Epithelial cell of proximal tubule (primary cell): ENCODE results near the gene APOA4. TPM values are rescaled to one million over a fixed set of nuclear protein-coding genes. Genes with fewer than 3 reads are reported as not detected.
"Not testable (repeated sequence)": the region's sequence is repeated elsewhere in the genome, so short reads cannot be mapped to it uniquely, and the experiment has no call there.

ENCODE experiments used
- DNase-seq: peaks from one replicate; pipeline ENCODE4 v3.0.0-alpha.2; 2011; ENCODE audit warnings: low read depth
- H3K4me3 ChIP-seq: 2 replicates; pipeline ENCODE4 v1.5.1; 2011; ENCODE audit warnings: low read depth, mild to moderate bottlenecking, low read length
- CTCF ChIP-seq: conservative IDR thresholded peaks from 2 replicates; pipeline ENCODE4 v1.5.1; 2012; ENCODE audit warnings: low read depth, mild to moderate bottlenecking, low read length
- total RNA-seq: library from RNA; depleted of rRNA; stranded (reverse); fragments of >200 nt; gene quantifications from 2 replicates; pipeline ENCODE4 v1.2.3, GENCODE V29; 2015

Gene APOA4
- total RNA-seq, 1 donor from 2014 or later: not detected

DNA sequence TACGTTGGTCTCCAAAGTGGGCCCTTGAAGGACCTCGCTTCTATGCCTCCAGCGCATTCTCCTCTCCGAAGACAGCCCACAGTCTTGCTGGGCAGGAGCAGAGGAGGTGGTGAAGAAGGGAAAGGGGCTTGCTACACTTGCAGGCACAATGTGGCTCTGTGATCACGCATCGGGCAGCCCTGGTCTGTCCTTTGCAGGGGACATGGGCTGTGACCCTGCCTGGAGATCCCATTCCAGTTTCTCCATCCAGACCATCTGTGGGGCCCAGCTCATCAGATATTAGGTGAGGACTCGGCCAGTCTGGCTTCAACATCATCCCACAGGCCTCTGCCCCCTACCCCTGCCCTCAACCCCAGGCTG, 13.5 kb upstream of the APOA4 start:
- no peak for DNase-seq
- no peak overlapping the region for H3K4me3 ChIP-seq
- no peak for TF ChIP-seq CTCF

DNA sequence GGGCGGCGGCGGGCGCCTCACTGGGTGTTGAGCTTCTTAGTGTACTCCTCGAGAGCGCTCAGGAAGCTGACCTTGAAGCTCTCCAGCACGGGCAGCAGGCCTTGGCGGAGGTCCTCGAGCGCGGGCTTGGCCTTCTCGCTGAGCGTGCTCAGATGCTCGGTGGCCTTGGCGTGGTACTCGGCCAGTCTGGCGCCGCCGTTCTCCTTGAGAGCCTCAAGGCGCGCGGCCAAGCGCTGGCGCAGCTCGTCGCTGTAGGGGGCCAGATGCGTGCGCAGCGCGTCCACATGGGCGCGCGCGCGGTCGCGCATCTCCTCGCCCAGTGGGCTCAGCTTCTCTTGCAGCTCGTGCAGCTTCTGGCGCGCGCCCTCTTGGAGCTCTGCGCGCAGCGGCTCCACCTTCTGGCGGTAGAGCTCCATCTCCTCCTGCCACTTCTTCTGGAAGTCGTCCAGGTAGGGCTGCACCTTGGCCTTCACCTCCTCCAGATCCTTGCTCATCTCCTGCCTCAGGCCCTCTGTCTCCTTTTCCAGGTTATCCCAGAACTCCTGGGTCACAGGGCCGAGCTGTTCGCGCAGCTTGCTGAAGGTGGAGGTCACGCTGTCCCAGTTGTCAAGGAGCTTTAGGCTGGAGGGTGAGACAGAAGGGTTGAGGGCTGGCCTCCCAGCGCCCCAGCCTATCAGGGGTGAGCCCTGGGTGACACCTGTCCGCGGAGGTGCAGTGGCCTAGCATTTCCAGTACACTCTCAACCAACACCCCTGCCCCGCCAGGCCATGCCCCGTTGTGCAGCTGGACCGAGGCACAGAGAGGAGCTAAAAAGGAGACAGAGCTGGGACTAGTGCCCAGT, 12.9 kb upstream of the APOA4 start:
- peak overlapping the region; percentile 33 for H3K4me3 ChIP-seq
- TF ChIP-seq CTCF: peak; percentile 68
- DNase-seq: peak; percentile 30

DNA sequence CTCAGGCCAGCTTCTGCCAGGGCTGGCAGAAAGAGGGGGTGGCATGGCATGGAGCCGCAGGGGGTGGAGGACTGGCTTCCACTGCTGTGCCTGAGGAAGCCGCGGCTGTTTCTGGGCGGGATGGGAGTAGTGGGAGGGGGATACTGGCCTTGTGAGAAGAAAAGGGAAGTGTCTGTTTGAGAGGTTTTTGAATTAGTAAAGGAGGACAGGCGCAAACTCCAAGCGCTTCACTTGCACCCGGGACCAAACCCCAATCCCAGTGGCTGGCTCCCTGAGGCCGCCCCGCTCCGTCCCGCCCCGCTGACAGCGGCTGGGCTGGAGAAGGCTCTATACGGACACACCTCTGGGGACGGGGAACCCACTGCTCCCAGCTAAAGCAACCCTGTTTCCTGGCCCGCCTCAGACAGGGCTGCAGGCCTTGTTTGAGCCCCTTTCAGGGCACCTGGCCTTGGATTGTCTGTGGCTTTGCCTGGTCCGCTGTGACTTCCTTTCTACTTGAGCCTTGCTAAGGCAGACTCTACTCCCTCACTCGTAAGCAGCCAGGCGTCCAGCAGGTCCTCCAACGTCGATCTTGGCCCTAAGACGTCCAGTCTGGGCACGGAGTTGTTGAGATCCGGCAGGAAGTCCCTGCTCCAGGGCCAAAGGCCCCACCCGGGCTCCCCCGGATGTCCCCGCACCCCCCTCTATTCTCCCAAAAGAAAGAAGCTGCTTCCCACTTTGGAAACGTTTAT, 12.1 kb upstream of the APOA4 start:
- H3K4me3 ChIP-seq: peak overlapping the region; percentile 33
- DNase-seq: no peak
- no peak for TF ChIP-seq CTCF

GRCh38 chr11:116834535-116835041, 11.5 kb upstream of the APOA4 start:
- DNase-seq, H3K4me3 ChIP-seq: not testable (repeated sequence)

- TF ChIP-seq CTCF: no peak
- no peak for DNase-seq
- H3K4me3 ChIP-seq: no peak overlapping the region
These were observed 10.9 kb upstream of the APOA4 start for GRCh38 chr11:116833816-116834534.

DNA sequence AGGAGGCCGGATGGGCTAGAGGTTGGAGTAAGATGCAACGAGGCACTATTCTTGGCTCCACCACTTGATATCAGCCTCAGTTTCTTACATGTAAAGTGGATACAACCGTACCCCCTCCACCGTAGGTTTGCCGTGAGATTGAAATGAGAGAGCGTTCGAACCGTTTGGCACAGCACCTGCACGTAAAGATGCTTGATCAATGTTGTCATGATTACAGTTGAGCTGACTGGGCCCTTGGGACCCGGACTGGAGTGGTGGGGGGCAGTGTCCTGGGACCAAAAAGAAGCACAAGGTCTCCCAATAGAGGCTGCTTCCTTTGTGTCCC, 10.3 kb upstream of the APOA4 start:
- TF ChIP-seq CTCF: no peak
- no peak overlapping the region for H3K4me3 ChIP-seq
- no peak for DNase-seq
